CD4-positive, alpha-beta T cell treated with Interleukin-15 for 4 hours (primary cell): ENCODE data around the gene SNAP25.

Experiments
- DNase-seq: peaks from one replicate; pipeline ENCODE4 v3.0.0-alpha.2; 2020; ENCODE audit warnings: low spot score

Gene SNAP25

DNA sequence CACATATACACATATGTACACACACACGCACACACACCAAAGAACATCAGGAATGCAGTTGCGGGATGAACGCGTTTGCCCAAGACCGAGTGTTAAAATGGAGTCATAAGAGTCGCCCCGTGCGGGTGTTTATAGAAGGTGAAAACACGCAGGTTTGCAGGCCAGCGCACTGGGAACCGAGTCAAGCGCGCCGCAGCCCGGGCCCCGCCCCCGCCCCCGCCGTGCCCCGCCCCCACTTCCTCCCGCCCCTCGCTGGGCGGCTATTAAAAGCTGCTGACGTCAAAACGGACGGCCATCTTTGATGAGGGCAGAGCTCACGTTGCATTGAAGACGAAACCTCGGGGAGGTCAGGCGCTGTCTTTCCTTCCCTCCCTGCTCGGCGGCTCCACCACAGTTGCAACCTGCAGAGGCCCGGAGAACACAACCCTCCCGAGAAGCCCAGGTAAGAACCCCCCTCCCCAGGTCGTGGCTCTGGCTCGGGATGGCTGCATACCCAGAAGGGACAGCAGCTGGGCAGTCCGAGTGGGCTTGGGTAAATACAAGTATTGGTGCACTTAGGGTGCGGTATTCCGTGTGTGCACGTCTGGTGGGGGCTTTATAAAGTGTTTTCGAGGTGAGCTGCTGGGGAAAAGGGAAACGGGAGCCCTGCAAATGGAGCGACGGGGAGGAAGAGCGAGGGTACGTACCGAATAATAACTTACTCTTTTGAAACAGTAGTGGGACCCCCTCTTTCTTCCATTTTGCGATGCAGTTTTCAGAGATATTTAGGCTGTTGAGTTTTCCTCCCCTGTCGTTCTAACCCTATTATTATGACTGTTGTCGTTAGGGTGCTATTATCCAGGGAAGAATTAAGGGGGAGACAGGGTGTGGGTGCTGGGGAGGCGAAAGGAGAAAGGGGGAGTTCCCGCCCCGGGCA is at the start of gene SNAP25:
Gene SNAP25 (plus strand): TSS at position 295 of the 916 bp plus-strand sequence. CDS start 56,662 bp downstream, outside the sequence.
- DNase-seq, result peak; percentile 16

- no peak for DNase-seq
Observed at GRCh38 chr20:10169752-10170151, 48.9 kb upstream of the SNAP25 start.

- no peak for DNase-seq
Observed at GRCh38 chr20:10170261-10170660, 48.4 kb upstream of the SNAP25 start.

- DNase-seq, result no peak
Observed at GRCh38 chr20:10171864-10172751, 46.5 kb upstream of the SNAP25 start.

DNA sequence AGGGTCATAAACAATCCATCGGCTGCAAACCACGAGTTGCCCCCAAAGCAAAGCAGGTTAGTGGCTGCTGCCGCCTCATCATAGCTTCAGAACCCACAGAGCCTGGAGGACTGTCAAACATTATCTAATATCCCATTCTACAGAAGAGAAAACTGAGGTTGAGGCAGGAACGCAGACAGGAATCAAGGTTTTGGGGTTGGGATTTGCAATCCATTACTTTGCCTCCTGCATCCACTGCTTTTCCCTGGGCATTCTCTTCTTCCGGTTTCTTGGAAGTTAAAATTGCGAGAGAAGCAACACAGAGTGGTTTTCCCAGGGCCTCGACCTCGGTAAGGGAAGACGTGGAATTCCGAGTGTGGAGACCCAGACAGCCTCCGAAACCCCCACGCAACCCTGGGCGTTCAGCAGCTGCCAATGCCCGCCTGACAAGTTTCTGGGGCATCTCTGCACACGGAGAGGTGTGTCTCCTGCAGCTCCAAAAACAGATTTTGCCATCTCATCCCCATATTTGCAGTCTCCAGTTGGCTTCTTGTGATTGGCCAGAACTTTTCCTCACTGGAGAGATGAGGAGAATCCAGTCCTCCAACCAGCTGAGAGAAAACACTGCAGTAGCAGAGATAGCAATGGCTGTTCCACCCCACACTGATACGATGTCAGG is 45.5 kb upstream of the SNAP25 start:
- DNase-seq, result no peak

DNA sequence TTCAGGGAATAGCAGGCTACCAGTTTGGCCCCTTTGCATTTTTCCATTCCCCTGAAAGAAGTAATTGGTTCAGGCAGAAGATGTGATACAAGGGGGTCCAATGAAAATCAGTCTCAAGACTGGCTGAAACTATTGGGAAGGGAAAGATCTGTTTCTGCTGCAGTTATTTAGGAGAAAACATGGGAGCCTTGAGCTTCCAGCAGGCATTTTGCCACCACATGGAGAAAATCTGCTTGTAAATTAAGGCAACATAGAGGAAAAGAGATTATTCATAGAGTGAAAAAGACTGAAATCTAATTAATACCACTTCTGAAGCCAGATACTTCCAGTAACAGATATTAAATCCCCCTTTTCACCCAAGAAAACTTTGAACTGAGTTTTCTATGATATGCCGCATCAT is 44.2 kb upstream of the SNAP25 start:
- DNase-seq, result no peak

- DNase-seq, result no peak
Observed at GRCh38 chr20:10177326-10177725, 41.3 kb upstream of the SNAP25 start.

DNA sequence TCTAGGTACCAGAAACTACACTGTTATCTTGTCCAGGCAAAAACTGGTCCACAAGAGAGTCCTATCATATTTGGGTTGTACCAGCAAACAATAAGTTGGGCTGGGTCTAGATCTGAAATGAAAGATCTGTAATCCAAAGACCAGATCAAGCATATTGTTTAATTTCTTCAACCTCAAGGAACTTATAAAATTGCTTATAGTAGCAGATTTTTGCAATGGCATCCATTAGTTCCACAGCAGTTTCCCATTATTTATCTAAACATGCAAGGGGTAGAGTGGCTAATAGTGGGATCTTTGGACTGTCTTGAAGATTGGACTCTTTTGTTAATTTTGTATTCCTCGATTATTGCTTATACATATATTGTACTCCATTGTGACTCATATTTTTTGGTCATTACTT is 40.5 kb upstream of the SNAP25 start:
- no peak for DNase-seq

- DNase-seq, result no peak
Observed at GRCh38 chr20:10178727-10179313, 39.8 kb upstream of the SNAP25 start.

GRCh38 chr20:10179574-10180298 is 38.9 kb upstream of the SNAP25 start:
- DNase-seq, result no peak

DNA sequence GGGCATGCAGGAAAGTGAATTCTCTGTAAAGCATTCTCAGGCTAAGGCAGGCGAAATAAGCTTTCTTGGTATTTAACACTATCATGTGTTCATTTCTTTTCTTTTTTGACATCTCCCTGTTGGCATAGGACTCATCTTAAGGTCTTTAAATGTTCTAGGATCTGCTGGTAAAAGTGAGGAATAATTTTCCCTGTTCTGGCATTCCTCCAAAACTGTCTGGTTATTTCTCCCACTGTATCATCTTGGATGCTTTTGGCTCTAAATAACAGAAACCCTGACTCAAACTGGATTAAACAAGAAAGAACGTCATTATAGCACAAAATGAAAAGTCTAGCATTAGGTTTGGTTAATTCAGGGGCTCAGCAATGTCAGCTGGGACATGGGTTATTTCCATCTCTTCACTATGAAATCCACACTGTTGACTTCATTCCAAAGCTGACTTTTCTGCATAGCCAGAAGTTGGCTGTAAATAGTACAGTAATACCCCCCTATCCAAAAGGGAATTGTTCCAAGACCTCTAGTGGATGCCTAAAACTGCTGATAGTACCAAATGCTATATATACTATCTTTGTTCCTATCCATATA is 37.9 kb upstream of the SNAP25 start:
- no peak for DNase-seq

- no peak for DNase-seq
Observed at GRCh38 chr20:10185741-10186558, 32.7 kb upstream of the SNAP25 start.

GRCh38 chr20:10190456-10190855 is 28.2 kb upstream of the SNAP25 start:
- DNase-seq, result no peak

DNA sequence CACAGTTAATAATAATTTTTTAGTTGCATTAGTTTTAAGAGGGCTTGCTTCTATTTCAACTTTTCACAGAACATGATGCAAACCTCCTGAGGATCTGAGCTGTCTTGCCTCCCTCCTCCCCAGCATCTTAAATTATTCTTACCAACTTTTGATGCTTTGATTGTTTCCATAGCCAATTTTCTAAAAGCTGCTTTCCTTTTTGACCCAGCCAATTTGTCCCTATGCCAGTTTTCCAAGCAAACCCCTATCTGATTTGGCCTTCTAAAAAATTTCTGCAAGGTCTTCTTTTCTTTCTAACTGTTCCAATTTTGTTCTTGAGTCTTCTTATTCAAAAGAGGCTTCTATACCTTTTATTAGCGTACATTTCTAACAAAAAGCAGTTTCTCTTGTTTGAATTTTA is 26.5 kb upstream of the SNAP25 start:
- DNase-seq, result no peak

GRCh38 chr20:10194166-10194565 is 24.5 kb upstream of the SNAP25 start:
- DNase-seq, result no peak

GRCh38 chr20:10200330-10200729 is 18.3 kb upstream of the SNAP25 start:
- no peak for DNase-seq

GRCh38 chr20:10201321-10201870 is 17.2 kb upstream of the SNAP25 start:
- no peak for DNase-seq

DNA sequence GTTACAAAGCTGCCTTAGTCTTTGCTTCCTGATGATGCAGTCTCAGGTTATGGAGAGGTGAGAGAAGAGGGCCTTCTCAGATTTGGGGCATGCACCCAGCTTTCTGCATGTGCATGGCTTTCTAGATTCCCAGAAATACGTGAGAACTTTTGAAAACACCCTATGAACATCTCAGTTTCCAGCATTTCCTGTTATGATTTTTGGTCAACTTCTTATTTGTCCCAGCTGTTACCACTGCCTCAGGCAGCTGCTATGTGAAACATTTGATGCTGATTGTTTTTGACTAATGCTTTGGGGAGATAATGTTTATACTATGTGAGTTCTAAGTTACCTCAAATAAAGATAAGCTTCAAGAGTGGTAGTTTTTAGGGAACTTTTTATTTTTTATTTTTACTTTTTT is 9.5 kb upstream of the SNAP25 start:
- DNase-seq, result no peak

DNA sequence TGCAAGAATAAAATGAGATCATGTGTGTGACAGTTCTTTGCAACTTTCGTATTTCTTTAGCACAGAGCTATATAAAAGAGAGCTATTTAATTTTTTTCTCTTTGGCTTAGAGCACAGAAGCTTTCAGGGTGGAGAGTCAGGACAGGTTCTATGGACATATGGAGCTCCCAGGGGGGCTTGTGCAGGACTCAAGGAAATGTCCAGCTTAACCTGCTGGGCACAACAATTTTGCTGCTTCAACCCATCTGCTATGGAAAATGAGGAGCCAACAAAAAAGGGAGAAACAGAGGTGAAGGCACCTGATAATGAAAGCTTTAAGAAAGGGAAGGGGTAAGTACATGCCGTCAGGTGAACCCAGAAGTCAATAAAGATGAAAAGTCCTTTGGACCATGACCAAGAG is 5.1 kb upstream of the SNAP25 start:
- no peak for DNase-seq
